Activated CD4-positive, CD25-positive, alpha-beta regulatory T cell treated with anti-CD3 and anti-CD28 coated beads, Interleukin-2, amount 50 U/mL, for 16 hours (primary cell): ENCODE measurements around the gene IPO11.

Experiments
- DNase-seq: peaks from one replicate; pipeline ENCODE4 v3.0.0-alpha.2; 2020; ENCODE audit warnings: low read depth, low spot score

IPO11 gene

DNA sequence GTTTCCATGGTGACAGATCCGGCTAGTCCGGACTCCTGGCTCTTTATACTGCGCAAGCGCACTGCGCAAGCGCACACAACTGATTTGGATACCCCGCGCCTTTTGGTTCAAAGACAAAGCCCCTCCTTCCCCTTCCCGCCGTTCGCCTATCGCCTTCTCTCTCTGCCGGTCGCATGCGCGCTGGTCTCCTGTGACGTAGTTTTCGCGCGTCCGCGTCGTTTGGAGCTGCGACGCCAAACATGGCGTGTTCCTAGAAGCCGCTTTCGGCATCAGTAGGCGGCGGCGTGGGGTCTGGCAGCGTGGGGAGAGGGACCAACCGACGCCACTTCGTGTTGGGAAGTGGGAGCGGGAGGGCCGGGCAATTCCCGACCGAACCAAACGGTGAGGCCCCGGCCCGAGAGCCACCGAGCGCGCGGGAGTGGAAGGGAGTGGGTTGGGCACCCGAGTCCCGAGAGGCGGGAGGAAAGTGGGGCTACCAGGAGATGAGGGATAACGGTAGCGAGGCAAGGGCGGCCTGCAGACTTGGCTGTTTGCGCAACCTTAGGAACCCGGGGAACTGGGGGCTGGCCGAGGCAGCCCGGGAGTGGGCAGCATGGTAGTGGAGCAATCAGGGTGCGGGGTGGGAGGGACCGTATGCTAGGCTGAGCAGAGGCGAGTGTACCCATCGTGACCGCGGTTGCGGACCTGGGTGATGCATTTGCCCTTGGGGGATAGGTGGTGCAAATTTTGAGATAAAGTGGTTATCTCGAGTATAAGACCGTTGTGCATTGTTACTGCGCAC lies at the start of gene IPO11:
TSS of gene IPO11 (plus strand) at position 215 of the 781 bp plus-strand sequence. CDS start 24,517 bp downstream, outside the sequence.
- DNase-seq: peak; percentile 97

DNA sequence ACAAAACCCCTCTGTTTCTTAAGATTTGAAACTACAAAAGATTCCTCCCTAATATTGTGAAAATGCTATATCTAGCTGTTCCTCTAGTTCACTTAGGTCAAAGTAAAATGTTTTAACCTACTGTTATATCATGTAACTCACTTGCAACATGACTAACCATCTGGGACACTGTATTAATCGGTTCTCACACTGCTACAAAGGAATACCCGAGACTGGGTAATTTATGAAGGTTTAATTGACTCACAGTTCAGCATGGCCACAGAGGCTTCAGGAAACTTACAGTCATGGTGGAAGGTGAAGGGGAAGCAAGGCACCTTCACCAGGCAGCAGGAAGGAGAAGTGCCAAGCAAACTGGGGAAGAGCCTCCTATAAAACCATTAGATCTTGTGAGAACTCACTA lies 43.5 kb upstream of the IPO11 start:
- no peak for DNase-seq

DNA sequence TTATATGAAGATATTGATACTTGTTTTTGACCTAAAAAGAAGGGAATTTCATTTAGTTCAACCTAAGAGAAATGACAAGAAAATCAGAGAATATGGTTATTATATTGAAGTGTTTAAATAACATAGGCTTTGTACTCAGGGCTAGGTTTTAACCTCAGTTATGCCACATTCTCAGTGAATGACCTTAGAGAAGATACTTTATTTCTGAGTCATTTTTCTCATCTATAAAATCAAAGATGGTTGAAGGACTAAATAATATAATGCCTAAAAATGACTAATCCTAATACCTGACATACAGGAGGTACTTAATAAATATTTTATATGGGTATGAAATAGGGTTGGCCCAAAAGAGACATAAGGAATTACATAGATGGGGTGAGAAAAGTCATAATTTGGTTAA lies 41.2 kb upstream of the IPO11 start:
- DNase-seq: no peak

DNA sequence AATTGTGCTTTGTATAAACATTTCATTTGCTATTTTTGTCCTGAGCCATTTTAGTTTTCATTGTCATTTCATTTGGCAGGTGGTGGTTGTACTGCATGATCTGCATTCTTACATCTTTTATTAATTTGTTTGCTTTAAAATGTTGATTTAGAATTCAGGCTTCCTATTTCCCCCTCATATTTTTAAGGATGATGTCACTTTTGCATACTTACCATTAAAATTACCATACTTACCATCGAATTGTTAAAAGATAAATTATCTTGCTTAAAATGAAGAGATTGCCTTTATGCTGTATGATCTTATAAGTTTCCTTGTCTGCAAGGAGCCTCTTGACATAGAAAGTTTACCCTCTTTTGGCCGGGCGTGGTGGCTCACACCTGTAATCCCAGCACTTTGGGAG lies 40.0 kb upstream of the IPO11 start:
- DNase-seq: no peak

DNA sequence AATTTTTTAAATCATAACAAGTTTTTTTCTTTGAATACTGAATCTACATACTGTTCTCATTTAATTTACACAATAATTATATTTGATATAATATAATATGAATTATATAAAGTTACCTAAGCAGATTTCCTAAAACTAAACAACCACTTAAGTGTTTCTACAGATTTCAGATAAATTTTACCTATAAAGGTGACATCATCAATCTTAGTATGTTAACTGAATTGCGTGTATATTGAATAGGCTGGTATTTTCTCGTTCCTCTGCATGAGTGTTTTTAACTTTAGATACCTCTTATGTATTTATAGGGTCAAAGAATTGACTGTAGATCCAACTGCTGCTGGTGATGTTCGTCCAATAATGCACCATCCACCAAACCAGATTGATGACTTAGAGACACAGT lies 39.2 kb upstream of the IPO11 start:
- DNase-seq: no peak

DNA sequence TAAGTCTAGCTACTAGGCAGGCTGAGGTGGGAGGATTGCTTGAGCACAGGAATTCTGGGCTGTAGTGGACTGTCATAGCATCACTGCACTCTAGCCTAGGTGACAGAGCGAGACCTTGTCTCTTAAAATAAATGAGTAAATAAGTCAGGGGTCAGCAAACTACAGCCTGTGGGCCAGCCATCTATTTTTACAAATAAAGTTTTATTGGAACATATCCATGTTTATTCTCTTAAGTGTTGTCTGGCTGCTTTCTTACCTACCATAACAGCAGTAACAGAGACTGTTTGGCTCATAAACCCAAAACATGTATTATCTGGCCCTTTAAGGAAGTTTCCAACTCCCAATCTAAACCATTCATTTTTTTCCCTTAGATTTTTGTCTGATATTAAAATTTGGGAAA lies 38.5 kb upstream of the IPO11 start:
- no peak for DNase-seq

DNA sequence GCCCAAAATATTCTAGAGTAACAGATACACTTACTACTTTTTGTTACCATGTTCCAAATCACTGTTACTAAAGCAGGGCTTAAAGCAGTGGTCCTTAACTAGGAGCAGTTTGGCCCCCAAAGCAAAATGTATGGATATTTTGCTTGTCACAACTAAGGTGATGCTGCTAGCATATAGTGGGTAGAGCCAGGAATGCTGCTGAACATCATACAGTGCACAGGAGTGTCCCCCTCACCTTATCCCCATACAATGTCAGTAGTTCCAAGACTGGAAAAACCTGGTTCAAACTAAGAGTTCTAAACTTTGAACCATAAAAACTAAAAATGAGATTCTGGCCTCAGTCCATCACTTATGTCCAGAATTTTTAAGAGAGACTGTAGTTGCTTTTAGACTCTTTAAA lies 36.9 kb upstream of the IPO11 start:
- no peak for DNase-seq

DNA sequence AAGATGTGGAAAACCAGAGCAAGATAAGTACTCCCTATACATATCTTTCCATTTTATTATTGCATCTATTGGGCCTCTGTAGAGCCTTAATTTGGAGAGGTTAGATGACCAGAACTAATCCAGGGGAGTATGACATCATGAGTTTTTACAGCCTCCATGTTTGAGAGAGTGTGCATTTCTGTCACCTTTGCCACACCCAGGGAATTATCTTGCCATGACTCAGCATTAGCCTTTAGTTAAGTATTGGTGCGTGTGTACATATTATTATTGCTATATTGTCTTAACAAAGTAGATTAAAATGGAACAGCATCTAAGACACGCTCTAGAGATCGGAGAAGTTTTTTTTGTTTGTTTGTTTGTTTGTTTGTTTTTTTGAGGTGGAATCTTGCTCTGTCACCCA lies 36.5 kb upstream of the IPO11 start:
- DNase-seq: no peak

DNA sequence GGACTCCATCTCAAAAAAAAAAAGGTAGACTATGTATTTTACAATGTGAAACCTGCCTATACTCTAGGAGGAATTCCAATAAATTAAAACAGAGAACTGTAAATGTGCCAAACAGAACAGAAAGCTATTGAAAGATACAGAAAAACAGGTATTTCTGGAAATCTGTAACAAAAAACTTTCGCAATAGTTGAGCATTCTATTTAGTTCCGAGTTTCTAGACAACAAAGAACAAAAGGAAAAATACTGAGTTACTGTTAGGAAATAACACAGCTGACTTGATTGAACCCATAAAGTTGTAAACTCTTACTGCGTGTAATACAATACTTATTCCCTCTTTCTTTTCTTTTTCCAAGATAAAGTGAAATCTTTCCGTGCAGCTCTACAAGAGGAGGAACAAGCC lies 27.4 kb upstream of the IPO11 start:
- DNase-seq: no peak

DNA sequence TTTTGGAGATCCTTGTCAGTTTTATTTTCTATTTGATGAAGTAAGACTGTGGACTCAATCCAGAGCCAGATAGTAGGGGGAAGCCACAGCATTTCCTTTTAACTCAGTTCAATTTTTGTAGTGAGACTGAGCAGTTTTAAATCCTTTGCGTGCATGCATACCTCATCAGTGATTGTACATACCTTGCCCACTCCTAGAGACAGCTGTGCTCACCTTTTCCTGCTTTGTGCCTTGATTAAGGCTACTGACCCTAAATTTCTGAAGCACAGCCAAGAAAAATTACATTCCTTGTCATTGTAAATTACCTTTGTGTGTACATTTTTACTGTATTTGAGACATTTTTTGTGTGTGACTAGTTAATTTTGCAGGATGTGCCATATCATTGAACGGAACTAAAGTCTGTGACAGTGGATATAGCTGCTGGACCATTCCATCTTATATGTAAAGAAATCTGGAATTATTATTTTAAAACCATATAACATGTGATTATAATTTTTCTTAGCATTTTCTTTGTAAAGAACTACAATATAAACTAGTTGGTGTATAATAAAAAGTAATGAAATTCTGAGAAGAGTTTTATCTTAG lies 26.7 kb upstream of the IPO11 start:
- no peak for DNase-seq

DNA sequence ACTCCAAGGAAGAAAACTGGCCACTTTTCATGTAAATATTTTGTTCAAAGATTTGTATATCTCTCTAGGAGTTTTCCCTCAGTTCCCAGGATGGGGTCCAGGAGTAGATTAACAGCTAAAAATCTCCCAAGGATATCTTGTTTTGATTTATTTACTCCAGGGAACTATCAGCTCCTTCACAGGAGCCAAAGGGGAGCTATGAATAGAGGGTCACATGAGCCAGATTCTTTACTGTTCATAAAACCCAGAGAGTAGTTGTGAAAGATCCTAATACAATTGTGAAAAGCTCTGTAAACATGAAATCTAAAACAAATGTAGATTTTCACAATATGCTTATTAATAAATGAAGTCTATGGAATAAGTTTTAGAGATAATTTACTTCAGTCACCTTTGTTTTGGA lies 25.7 kb upstream of the IPO11 start:
- DNase-seq: no peak

DNA sequence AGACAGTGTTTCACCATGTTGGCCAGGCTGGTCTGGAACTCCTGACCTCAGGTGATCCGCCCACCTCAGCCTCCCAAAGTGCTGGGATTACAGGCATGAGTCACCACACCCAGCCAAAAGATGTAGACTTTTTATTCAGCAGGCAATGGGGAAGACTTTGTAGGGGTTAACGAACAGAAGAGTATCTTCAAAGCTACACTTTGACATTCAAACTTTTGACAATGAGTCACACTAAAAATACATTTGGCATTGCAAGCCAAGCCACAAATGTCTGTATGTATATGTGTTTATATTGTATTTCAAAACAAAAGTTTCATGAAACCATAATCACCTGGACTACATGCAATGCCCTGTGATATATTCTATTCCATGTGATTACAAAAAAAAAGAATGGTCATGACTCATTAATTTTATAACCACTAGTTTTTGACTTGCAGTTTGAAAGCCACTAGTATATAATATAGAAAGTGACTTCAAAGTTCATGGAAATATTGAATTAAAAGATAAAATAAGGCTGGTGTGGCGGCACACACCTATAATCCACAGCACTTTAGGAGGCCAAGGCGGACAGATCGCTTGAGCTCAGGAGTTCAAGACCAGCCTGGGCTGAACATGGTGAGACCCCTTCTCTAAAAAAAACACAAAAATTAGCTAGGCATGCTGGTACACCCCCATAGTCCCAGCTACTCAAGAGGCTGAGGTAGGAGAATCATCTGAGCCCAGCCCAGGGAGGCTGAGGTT lies 17.2 kb upstream of the IPO11 start:
- DNase-seq: no peak

DNA sequence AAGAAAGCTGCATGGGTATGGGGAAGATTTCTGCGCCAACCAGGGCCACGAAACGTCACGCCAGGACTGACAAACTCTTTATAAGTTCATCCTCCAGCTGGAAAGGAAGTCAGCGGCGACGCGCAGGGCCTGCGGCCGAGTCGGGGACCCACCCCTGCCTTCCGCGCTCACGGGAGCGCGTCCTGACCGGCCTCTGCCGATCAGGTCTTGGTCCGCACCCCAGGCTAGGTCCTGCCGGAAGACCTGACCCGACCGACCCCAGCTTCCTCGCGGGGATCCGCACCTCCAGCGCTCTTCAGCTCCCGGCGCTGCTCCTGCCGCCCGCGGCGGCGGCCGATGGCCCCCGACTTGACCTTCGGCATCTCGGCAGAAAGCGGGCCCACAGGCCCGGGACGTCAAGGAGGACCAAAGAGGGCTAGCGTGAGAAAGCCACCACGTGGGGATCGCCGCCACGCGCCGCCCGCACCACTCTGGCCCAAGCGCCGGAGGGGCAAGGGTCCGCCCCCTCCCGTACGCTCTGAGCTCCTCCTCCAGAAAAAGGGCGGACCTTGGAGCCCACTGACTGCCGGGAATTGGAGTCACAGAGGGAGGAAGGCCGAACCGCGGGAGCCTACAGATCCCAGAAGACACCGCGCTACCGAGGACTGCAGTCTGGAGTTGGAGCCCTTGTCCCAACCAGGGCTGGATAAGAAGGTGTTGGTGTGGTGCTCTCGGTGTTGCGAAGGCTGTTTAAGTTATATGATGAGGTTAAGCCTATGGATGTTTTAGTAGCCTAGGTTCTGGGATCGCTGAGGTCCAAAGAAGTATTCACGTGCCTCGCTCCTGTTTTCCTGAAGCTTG lies 8.9 kb upstream of the IPO11 start, which contains the start of gene DIMT1:
TSS of gene DIMT1 (minus strand) at position 495 of the 840 bp plus-strand sequence. CDS start at position 362, 133 bp downstream.
- DNase-seq: peak; percentile 87

DNA sequence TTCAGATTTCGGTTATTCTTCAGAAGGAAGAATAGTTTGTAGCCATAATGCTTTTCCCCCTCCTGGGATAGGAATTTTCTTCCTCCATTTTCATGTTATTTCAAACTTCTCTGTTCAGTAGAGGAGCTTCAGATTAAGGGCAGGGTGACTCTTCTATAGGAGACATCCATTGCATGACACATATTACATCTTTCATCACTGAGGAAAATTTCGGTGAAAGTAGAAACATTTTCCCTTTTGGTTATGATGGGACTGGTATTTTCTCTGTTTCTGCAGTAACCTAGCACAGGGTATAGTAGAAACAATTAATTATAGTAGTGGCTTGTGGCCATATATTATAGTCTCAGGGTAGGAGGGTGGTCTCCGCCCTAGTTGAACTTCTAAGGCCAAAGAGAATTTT lies 1.1 kb downstream of the IPO11 start:
- no peak for DNase-seq

DNA sequence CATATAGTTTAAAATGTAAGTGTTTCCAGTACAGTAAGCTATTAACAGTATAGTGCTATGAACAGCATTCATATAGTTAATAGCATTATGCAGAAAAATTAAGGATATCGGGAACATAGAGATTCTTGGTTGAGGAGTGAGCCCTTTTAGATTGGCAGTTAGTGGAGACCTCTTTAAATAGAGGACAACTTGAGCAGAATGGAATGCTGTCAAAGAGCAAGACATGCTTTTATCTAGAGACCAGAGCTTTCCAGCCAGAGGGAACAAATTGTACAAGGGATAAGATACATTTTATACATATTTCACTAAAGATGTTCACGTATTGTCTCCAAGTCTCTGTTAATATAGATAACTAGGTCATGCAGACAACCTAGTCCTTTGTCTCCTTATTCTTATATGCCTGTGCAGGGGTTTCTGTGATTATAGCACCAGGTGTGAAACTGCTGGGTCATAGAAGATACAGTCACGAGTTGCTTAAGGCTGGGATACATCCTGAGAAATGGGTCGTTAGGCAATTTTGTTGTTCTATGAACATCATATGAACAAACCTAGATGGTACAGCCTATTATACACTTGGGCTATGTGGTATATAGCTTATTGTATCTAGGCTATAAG lies 6.0 kb downstream of the IPO11 start:
- no peak for DNase-seq

DNA sequence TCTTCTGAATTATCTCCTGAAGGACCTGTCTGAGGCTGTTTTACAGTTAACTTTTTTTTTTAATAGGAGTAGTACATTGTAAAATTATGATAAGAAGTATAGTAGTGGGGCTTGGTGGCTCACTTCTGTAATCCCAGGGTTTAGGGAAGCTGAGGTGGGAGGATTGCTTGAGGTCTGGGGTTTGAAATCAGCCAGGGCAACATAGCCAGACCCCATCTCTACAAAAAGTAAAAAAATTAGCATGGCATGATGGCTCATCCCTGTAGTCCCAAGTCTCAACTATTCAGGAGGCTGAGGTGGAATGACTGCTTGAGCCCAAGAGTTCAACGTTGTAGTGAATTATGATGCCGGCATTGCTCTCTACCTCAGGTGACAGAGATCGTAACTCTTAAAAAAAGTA lies 7.0 kb downstream of the IPO11 start:
- DNase-seq: no peak

DNA sequence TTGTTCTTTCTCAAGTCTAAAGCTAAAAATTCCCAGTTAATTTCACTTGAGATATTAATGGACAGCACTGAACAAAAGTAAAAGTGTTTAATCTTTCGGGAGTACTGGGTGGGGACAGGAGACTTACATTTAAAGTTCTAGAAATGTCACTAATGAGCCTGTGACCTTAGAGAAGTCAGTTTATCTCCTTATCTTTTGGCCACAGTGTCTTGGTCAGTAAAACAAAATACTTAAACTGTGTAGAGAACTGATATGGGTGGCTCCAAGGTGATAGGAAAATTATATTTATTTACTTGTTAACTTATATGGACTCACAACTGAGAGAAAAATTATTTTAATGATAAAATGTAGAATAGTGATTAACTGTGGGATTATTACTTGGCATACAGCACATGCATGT lies 8.9 kb downstream of the IPO11 start:
- no peak for DNase-seq

DNA sequence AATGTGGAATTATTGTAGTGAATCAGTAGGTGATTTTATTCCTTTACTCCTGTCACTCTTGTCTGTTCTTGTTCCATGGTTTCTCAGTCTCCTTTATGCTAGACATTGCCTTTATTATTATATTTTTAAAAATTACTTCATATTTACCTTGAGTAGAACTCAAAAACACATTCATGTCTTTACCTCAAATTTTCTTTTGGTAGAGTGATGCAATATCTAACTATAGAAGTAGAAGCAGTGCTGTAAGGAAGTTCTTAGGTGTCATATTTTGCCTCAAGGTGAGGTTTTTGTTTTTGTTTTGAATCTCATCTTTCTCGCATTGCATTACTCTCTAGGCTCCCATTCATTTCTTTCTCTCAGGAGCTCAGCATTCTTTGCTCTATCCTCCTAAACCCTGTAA lies 12.2 kb downstream of the IPO11 start:
- DNase-seq: no peak

DNA sequence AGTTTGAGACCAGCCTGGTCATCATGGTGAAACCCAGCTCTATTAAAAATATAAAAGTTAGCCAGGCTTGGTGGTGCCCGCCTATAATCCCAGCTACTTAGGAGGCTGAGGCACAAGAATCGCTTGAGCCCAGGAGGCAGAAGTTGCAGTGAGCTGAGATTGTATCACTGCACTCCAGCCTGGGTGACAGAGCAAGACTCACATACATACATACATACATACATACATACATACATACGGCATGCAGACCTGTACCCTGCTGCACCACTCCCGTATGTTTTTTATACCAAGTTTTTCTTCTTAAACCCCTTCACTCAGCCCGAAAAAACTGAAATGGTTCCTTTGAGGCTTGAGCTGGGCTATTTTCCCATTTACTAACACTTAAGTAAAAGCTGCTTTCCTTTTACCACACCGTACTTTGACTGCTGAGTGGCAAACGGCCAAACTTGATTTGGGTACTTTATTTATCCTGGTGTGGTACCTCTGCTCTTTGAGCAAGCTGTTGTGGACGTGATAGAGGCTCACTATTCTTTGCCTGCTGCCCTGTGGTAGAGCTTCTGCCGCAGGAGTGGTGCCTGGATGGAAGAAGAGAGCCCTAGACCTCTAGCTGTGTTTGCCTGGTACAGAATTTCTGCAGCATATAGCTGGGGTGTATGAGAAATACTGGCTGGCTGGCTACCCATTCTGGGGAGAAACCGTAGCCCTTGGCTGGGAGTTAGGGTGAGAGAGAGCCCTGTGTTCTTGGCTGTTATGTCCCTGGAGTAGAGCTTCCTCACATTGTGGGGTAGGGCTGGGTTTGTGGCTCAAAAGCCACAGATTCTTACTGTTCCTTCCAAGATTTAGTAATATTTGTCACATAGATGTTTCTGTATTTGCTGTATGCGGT lies 19.4 kb downstream of the IPO11 start:
- DNase-seq: no peak

DNA sequence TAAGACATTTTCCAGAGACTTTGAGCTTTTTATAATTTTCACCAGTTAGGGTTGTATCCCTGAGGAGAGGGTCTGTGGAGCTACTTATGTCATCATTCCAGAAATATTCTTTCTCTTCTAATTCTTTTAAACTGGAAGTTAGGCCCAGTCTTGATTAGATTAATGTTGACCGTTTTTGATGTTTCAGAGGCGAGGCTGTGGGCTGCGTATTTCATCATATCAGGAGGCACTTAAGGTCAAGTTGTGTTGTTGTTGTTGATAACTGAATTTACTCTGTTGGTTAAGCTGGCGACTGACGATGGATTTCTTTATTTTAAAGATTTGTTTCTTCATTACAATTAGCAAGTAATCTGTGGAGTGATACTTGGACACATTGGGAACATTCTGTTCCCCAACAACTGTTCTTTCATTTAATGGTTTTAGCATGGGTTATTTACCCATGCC lies 20.1 kb downstream of the IPO11 start:
- DNase-seq: no peak
